ENCODE measurements around the gene SNTG2. TPM values are rescaled to one million over a fixed set of nuclear protein-coding genes. Genes with fewer than 3 reads are reported as not detected.

The SNTG2 gene
- total RNA-seq, 2 experiments from 2014 or later: 2.9 to 3.5 TPM

DNA sequence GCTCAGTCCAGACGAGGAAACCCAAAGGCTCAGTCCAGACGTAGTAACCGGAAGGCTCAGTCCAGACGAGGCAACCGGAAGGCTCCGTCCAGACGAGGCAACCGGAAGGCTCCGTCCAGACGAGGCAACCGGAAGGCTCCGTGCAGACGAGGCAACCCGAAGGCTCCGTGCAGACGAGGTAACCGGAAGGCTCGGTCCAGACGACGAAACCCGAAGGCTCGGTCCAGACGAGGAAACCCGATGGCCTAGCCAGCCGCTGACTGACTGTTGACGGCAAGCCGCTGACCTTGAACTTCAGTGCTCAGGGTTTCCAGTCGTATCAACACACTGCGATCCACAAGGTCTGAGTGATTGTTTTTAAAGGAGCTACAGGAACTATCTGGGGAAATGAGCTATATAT, 312.0 kb downstream of the SNTG2 start:
- DNase-seq (no peak), ATAC-seq (ENCODE audit: low read depth) (no peak)
- H3K36me3 Mint-ChIP-seq: no peaks in the 10 kb centered on the region
- H3K9me3 Mint-ChIP-seq: no peaks in the 10 kb centered on the region
- no peak overlapping the region for H3K27ac Mint-ChIP-seq
- H3K4me1 Mint-ChIP-seq: no peaks in the 10 kb centered on the region
- peaks cover 2% of the 10 kb centered on the region for H3K27me3 Mint-ChIP-seq
- H3K4me3 Mint-ChIP-seq: no peak overlapping the region
- POLR2A ChIA-PET: no interaction called here

DNA sequence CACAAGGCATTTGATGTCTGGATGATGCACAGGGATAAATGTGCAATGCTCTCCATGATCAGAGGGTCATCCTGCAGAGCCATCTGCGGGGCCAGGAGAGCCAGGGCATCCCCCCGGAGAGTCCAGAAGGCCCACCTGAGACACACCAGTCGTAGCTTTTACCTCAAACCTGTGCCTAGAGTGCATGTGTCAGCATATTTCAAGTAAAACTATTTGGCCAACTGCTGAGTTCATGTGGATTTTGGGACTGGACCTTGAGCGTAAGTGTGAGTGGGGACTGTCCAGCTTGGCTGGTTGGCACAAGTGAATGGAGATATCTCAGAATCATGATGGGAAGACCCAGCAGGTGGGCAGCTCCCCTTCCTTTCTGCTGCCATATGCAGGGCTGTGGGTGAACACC, 314.8 kb downstream of the SNTG2 start:
- no peak overlapping the region for H3K27ac Mint-ChIP-seq
- POLR2A ChIA-PET: no interaction called here
- no peak for ATAC-seq (ENCODE audit: low read depth)
- H3K9me3 Mint-ChIP-seq: no peaks in the 10 kb centered on the region
- H3K4me3 Mint-ChIP-seq: no peak overlapping the region
- H3K27me3 Mint-ChIP-seq: peaks cover 2% of the 10 kb centered on the region
- no peak for DNase-seq
- no peaks in the 10 kb centered on the region for H3K36me3 Mint-ChIP-seq
- H3K4me1 Mint-ChIP-seq: no peaks in the 10 kb centered on the region

- no peak overlapping the region for H3K4me3 Mint-ChIP-seq
- H3K4me1 Mint-ChIP-seq: no peaks in the 10 kb centered on the region
- H3K27me3 Mint-ChIP-seq: peaks cover 2% of the 10 kb centered on the region
- no peaks in the 10 kb centered on the region for H3K9me3 Mint-ChIP-seq
- DNase-seq: no peak
- H3K27ac Mint-ChIP-seq: no peak overlapping the region
- no peak for ATAC-seq (ENCODE audit: low read depth)
- POLR2A ChIA-PET: no interaction called here
- H3K36me3 Mint-ChIP-seq: no peaks in the 10 kb centered on the region
Measured at GRCh38 chr2:1266351-1266750, 315.7 kb downstream of the SNTG2 start.

- POLR2A ChIA-PET: no interaction called here
- Mint-ChIP-seq H3K36me3 (no peaks in the 10 kb centered on the region), H3K27ac (no peak overlapping the region), H3K27me3 (peaks cover 2% of the 10 kb centered on the region), H3K4me1 (no peaks in the 10 kb centered on the region), H3K4me3 (no peak overlapping the region), H3K9me3 (peaks cover under 1% of the 10 kb centered on the region)
- DNase-seq: no peak
- ATAC-seq (ENCODE audit: low read depth): no peak
Measured at GRCh38 chr2:1268034-1268433, 317.4 kb downstream of the SNTG2 start.

- H3K36me3 Mint-ChIP-seq: peaks cover 3% of the 10 kb centered on the region
- no peak overlapping the region for H3K27ac Mint-ChIP-seq
- peaks cover 6% of the 10 kb centered on the region for H3K9me3 Mint-ChIP-seq
- H3K4me1 Mint-ChIP-seq: no peaks in the 10 kb centered on the region
- H3K4me3 Mint-ChIP-seq: no peak overlapping the region
- POLR2A ChIA-PET: no interaction called here
- H3K27me3 Mint-ChIP-seq: peaks cover 2% of the 10 kb centered on the region
- ATAC-seq (ENCODE audit: low read depth) (no peak), DNase-seq (no peak)
Measured at GRCh38 chr2:1269812-1270211, 319.2 kb downstream of the SNTG2 start.

- H3K27ac Mint-ChIP-seq: no peak overlapping the region
- H3K36me3 Mint-ChIP-seq: peaks cover 3% of the 10 kb centered on the region
- no peak for ATAC-seq (ENCODE audit: low read depth)
- H3K27me3 Mint-ChIP-seq: no peaks in the 10 kb centered on the region
- H3K9me3 Mint-ChIP-seq: peaks cover 6% of the 10 kb centered on the region
- no peak overlapping the region for H3K4me3 Mint-ChIP-seq
- DNase-seq: no peak
- no peaks in the 10 kb centered on the region for H3K4me1 Mint-ChIP-seq
- POLR2A ChIA-PET: no interaction called here
Measured at GRCh38 chr2:1272835-1273234, 322.2 kb downstream of the SNTG2 start.

GRCh38 chr2:1277634-1278033, 327.0 kb downstream of the SNTG2 start:
- POLR2A ChIA-PET: no interaction called here
- Mint-ChIP-seq H3K9me3 (peaks cover 6% of the 10 kb centered on the region), H3K4me1 (peaks cover 2% of the 10 kb centered on the region), H3K4me3 (no peak overlapping the region), H3K27me3 (peaks cover 2% of the 10 kb centered on the region), H3K27ac (no peak overlapping the region), H3K36me3 (peaks cover 3% of the 10 kb centered on the region)
- no peak for ATAC-seq (ENCODE audit: low read depth)
- no peak for DNase-seq

GRCh38 chr2:1278125-1278524, 327.5 kb downstream of the SNTG2 start:
- POLR2A ChIA-PET: no interaction called here
- Mint-ChIP-seq H3K9me3 (peaks cover 5% of the 10 kb centered on the region), H3K36me3 (peaks cover 3% of the 10 kb centered on the region), H3K4me1 (peaks cover 2% of the 10 kb centered on the region), H3K4me3 (no peak overlapping the region), H3K27ac (no peak overlapping the region), H3K27me3 (peaks cover 2% of the 10 kb centered on the region)
- no peak for DNase-seq
- ATAC-seq (ENCODE audit: low read depth): no peak

DNA sequence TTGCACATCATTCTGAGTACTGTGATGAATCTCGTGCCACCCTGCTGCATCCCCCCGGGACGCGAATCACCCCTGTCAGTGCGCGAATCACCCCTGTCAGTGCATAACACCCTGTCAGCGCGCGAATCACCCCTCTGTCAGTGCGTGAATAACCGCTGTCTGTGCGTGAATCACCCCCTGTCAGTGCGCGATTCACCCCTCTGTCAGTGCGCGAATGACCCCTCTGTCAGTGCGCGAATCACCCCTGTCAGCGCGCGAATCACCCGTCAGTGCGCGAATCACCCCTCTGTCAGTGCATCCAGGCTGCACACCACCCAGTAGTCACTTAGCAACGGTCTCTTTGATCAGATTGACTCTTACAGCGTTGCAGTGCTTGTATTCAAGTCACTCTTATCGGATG, 328.2 kb downstream of the SNTG2 start:
- POLR2A ChIA-PET: no interaction called here
- ATAC-seq (ENCODE audit: low read depth): no peak
- Mint-ChIP-seq H3K4me3 (no peak overlapping the region), H3K4me1 (peaks cover 2% of the 10 kb centered on the region), H3K36me3 (peaks cover 3% of the 10 kb centered on the region), H3K9me3 (peaks cover 3% of the 10 kb centered on the region), H3K27me3 (peaks cover 2% of the 10 kb centered on the region), H3K27ac (no peak overlapping the region)
- no peak for DNase-seq

DNA sequence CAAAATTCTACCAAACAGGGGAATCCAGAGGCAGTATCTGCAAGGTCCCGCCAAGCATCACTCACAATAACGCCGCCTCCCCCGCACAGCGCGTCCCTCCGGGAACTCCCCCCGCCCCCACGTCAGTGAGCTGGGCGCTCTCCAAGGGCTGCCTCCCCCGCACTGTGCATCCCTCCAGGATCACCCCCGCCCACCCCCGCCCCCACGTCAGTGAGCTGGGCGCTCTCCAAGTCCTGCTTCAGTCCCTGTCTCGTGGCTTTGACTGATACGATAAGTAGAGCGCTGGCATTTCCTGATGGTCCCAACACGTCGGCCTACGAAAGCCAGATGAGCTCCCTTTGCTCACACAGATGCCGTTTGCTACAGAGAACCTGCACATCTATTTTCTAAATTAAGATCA, 331.9 kb downstream of the SNTG2 start:
- no peaks in the 10 kb centered on the region for H3K36me3 Mint-ChIP-seq
- no peak overlapping the region for H3K27ac Mint-ChIP-seq
- POLR2A ChIA-PET: no interaction called here
- DNase-seq (no peak), ATAC-seq (ENCODE audit: low read depth) (no peak)
- no peaks in the 10 kb centered on the region for H3K9me3 Mint-ChIP-seq
- H3K4me1 Mint-ChIP-seq: peaks cover 2% of the 10 kb centered on the region
- peaks cover 2% of the 10 kb centered on the region for H3K27me3 Mint-ChIP-seq
- H3K4me3 Mint-ChIP-seq: no peak overlapping the region

GRCh38 chr2:1283020-1283801, 332.6 kb downstream of the SNTG2 start:
- no peak overlapping the region for H3K27ac Mint-ChIP-seq

DNA sequence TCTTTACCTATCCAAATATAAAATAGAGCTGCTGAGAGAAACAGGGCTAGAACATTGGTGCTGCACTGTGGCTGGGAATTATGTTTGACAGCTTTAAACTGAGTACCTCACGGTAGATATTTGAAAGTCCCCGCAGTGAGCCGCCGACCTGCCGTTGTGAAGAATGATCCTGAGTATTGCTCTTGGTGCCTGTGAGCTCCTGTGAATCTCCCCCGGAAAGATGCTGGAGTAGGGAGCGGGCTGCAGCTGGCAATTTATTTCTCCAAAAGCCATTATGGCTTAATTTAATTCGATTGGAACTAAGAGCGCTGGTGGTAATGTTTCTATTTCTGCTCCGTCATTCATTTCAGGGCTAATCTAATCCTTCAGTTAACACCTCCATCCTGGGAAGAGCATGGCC, 333.2 kb downstream of the SNTG2 start:
- H3K4me1 Mint-ChIP-seq: peaks cover 2% of the 10 kb centered on the region
- H3K9me3 Mint-ChIP-seq: no peaks in the 10 kb centered on the region
- H3K36me3 Mint-ChIP-seq: no peaks in the 10 kb centered on the region
- peaks cover 2% of the 10 kb centered on the region for H3K27me3 Mint-ChIP-seq
- POLR2A ChIA-PET: no interaction called here
- no peak overlapping the region for H3K4me3 Mint-ChIP-seq
- no peak for ATAC-seq (ENCODE audit: low read depth)
- H3K27ac Mint-ChIP-seq: no peak overlapping the region
- no peak for DNase-seq

More at GRCh38 chr2:1283020-1283801, 332.6 kb downstream of the SNTG2 start:
- H3K4me1 Mint-ChIP-seq: peaks cover 2% of the 10 kb centered on the region
- no peak for ATAC-seq (ENCODE audit: low read depth)
- POLR2A ChIA-PET: no interaction called here
- no peaks in the 10 kb centered on the region for H3K9me3 Mint-ChIP-seq
- no peaks in the 10 kb centered on the region for H3K36me3 Mint-ChIP-seq
- DNase-seq: no peak
- peaks cover 2% of the 10 kb centered on the region for H3K27me3 Mint-ChIP-seq
- no peak overlapping the region for H3K4me3 Mint-ChIP-seq

DNA sequence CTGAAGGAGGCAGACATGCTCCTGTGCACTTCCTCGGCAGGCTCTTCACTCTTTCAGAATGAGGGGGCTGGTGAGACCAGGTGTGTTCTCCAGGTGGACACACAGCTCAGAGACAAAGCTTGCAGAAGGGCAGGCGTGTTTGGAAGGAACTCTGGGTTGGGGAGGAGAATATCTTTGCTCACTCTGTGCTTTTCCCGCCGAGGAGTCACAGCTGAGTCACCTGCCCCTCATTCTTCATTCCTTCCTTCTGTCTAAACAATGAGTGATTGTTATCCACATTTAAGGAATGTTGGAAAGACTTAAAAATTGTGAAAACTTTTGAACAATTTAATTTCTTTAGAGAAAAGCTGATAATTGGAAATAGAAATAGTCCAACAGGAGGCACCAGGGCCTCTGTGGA, 336.3 kb downstream of the SNTG2 start:
- H3K27ac Mint-ChIP-seq: no peak overlapping the region
- no peak overlapping the region for H3K4me3 Mint-ChIP-seq
- no peaks in the 10 kb centered on the region for H3K36me3 Mint-ChIP-seq
- no peak for DNase-seq
- no peaks in the 10 kb centered on the region for H3K9me3 Mint-ChIP-seq
- H3K27me3 Mint-ChIP-seq: peaks cover 2% of the 10 kb centered on the region
- no peak for ATAC-seq (ENCODE audit: low read depth)
- no peaks in the 10 kb centered on the region for H3K4me1 Mint-ChIP-seq
- POLR2A ChIA-PET: no interaction called here

GRCh38 chr2:1287427-1287826, 336.8 kb downstream of the SNTG2 start:
- H3K27me3 Mint-ChIP-seq: peaks cover 2% of the 10 kb centered on the region
- H3K4me3 Mint-ChIP-seq: no peak overlapping the region
- no peaks in the 10 kb centered on the region for H3K9me3 Mint-ChIP-seq
- H3K36me3 Mint-ChIP-seq: peaks cover under 1% of the 10 kb centered on the region
- H3K27ac Mint-ChIP-seq: no peak overlapping the region
- no peak for ATAC-seq (ENCODE audit: low read depth)
- no peaks in the 10 kb centered on the region for H3K4me1 Mint-ChIP-seq
- POLR2A ChIA-PET: no interaction called here
- DNase-seq: no peak

DNA sequence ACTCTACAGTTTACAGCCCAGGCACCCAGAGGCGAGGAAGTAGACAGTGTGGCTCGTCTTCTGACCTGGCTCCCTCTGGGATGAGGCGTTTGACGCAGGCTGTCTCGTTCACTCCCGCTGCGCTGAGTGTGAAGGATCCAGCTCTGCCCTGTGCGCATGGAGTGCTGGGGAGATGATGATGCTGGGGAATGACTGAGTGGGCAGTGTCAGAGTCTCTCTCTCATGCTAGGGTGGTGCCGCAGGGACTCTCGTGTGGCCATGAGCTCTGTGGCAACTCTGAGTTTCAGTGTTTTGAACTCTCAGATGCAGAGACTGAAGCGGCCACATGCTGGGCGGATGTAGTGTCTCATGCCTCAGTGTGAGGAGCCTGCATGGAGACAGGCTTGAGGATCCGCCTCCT, 344.3 kb downstream of the SNTG2 start:
- ATAC-seq (ENCODE audit: low read depth) (no peak), DNase-seq (no peak)
- peaks cover 5% of the 10 kb centered on the region for H3K27me3 Mint-ChIP-seq
- peaks cover 2% of the 10 kb centered on the region for H3K36me3 Mint-ChIP-seq
- POLR2A ChIA-PET: no interaction called here
- peaks cover 2% of the 10 kb centered on the region for H3K9me3 Mint-ChIP-seq
- no peak overlapping the region for H3K27ac Mint-ChIP-seq
- H3K4me1 Mint-ChIP-seq: no peaks in the 10 kb centered on the region
- no peak overlapping the region for H3K4me3 Mint-ChIP-seq
